Activated T-cell treated with anti-CD3 and anti-CD28 coated beads for 4 hours (primary cell): ENCODE measurements around the gene PPP1R1C.

Source experiments
- DNase-seq: peaks from one replicate; pipeline ENCODE4 v3.0.0-alpha.2; 2020

The PPP1R1C gene

GRCh38 chr2:182115258-182115657, 129.6 kb downstream of the PPP1R1C start:
- no peak for DNase-seq

GRCh38 chr2:182116774-182117173, 131.1 kb downstream of the PPP1R1C start:
- no peak for DNase-seq

GRCh38 chr2:182117196-182117595, 131.5 kb downstream of the PPP1R1C start:
- no peak for DNase-seq

- no peak for DNase-seq
These were observed 143.4 kb downstream of the PPP1R1C start for GRCh38 chr2:182128821-182129707.

GRCh38 chr2:182132605-182133004, 147.0 kb downstream of the PPP1R1C start:
- DNase-seq, result no peak

- no peak for DNase-seq
These were observed 147.7 kb downstream of the PPP1R1C start for GRCh38 chr2:182133195-182133891.

GRCh38 chr2:182134201-182134600, 148.5 kb downstream of the PPP1R1C start:
- no peak for DNase-seq

GRCh38 chr2:182142062-182142461, 156.4 kb downstream of the PPP1R1C start:
- no peak for DNase-seq

GRCh38 chr2:182144041-182144775, 158.6 kb downstream of the PPP1R1C start:
- DNase-seq, result no peak

GRCh38 chr2:182144776-182145165, 159.1 kb downstream of the PPP1R1C start:
- DNase-seq, result no peak

- no peak for DNase-seq
These were observed 162.7 kb downstream of the PPP1R1C start for GRCh38 chr2:182148344-182148743.

GRCh38 chr2:182163878-182164277, 178.2 kb downstream of the PPP1R1C start:
- no peak for DNase-seq

GRCh38 chr2:182164686-182165085, 179.0 kb downstream of the PPP1R1C start:
- DNase-seq, result no peak

- no peak for DNase-seq
These were observed 179.5 kb downstream of the PPP1R1C start for GRCh38 chr2:182165202-182165601.

- DNase-seq, result no peak
These were observed 180.8 kb downstream of the PPP1R1C start for GRCh38 chr2:182166406-182166805.

GRCh38 chr2:182166841-182167240, 181.2 kb downstream of the PPP1R1C start:
- no peak for DNase-seq
